SH-SY5Y (cell line): ENCODE data around the gene RTF2.

Experiments used
- GATA2 ChIP-seq: IDR thresholded peaks from 2 replicates; pipeline ENCODE4 v1.6.1; 2011; ENCODE audit warnings: mild to moderate bottlenecking, low read depth, low read length
- GATA3 ChIP-seq: IDR thresholded peaks from 2 replicates; pipeline ENCODE4 v1.6.1; 2011; ENCODE audit warnings: low read depth, mild to moderate bottlenecking, low read length, moderate library complexity

GRCh38 chr20:56506103-56506502, 37.7 kb downstream of the RTF2 start:
- TF ChIP-seq GATA3 (no peak), GATA2 (no peak)
